ENCODE results near the gene KDM1B.
"Not testable (repeated sequence)": the region's sequence is repeated elsewhere in the genome, so short reads cannot be mapped to it uniquely, and the experiment has no call there.

The KDM1B gene

DNA sequence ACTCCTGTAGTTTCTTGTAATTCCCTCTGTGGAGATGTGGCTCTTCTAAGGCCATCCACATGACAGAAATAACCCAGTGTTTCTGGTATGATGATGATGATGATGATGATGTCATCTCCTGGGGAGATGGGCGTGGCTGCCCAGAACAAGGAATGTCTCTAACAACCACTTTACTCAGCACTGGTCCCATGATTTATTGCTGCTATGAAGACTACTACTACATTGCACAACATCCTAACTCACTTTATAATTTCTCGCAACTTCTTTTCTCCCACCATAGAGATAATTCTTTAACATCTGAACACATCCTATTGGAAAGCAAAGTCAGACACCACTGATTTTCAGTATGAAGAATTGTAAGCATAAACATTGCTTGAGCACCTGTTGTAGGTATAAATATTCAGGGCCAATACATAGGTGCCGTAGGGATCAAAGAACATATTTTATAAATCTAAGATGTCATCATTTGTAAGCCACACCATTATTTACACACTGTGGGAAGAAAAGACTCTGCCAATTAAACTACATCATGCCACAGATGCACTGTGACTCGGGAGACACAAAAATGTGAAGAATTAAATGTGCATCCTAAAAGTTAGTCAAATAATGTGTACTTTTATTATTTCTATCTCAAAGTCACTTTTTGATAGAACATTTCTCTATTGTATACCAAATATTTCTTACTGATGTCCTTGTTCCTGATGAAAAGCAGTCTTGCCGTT is 6.8 kb upstream of the KDM1B start:
- no peak for DNase-seq (ENCODE audit: low read depth)

DNA sequence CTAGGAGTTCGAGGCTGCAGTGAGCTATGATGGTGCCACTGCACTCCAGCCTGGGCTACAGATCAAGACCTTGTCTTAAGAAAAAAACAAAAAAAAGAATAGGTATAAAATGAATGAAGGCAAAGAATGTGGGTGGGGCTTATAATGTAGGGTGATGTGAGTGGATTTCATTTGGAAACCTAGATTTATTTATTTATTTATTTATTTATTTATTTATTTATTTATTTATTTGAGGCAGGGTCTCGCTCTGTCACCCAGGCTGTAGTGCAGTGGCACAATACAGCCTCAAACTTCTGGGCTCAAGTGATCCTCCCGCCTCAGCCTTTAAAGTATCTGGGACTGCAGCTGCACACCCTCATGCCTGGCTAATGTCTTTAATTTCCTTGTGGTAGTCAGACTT is 3.8 kb upstream of the KDM1B start:
- not testable (repeated sequence) for DNase-seq (ENCODE audit: low read depth)

DNA sequence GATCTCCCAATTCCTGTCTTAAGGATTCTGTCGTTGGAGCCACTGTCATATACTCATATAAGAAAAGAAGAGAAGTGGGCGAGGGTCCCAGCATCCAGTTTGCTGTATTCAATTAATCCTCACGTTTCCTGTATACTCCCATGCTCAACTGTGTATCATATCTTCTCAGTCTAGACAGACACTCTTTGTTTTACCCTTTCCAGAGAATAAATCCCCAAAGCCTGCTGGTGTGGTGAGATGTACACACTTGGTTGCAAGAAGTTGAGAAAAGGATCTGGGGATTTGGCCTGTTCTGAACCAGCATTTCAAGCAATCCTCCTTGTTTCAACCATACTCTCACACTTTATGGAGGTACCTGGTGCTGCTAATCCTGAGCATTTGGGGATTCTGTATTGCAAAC is 3.4 kb upstream of the KDM1B start:
- DNase-seq (ENCODE audit: low read depth) = no peak

DNA sequence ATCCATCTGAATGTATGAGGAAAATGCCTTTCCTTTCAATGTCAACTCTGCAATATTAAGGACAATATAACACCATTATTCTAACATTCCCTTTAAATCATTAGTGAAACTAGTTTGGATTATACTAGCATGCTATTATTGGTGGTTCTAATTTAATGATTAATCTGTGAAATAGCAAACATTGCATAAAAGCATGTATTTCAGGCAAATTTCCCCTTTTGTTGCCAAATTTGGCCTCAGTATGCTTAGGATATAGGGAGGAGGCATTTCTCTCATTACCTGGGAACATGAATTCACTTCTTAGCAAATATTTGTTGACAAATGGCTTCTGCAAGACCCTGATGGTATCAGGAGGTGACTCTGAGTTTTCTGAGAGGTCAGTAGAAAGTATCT is 1.9 kb upstream of the KDM1B start:
- no peak for DNase-seq (ENCODE audit: low read depth)

DNA sequence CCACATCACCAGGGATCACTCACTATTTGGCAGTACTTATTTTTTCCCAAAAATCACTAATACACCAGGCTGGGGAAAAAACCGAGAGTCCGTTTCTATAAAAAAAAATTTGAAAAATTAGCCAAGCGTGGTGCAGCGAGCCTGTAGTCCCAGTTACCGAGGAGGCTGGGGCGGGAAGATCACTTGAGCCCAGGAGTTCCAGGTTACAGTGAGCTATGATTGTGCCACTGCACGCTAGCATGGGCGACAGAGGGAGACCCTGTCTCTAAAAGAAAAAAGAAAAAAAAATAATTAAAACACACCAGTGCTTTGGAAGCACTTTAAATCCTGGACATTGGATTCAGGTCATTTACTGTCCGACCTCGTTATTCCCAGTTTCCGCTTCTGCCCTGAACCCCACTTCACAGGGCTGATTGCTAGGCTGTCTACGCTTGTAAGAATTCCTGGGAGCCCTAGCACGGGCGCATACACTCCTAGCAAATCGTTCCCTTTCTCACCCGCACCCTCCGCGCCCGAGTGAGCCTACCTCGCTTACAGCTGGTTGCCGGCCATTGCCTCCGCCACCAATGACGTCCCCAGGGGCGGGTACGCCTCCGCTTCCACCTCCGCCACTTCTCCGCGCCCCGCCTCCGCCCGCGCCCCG is 594 bp upstream of the KDM1B start, which contains the start of gene TPMT:
TPMT (minus strand) TSS at position 571 of the 643 bp plus-strand sequence. CDS start 5,950 bp downstream, outside the sequence.
- DNase-seq (ENCODE audit: low read depth) = no peak

DNA sequence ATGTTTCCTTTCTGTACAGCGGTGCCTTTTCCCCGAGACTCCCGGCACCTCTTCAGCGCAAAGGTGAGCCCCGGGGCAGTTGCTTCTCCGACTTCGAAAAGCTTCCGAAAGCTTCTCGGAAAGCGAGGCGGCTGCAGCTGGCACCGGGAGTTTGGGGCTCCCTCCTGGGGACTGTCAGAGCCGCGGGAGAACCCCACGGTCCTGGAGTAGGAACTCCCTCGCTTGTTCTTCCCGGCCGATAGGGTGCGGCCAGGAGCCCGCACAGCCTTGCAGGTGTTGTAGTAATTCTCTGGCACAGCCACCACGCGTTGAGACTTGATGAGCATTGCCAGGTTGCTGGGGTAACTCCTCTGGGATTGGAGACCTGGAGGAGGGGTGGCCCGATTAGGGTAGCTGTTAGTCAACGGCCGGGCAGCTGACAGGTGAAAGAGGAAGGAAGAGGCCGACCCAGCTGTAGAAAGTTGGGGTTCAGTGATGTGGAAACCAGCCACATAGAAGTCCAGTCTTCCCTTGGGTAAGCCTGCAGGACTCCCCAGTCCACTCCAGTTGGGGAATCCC is 721 bp downstream of the KDM1B start:
- no peak for DNase-seq (ENCODE audit: low read depth)

DNA sequence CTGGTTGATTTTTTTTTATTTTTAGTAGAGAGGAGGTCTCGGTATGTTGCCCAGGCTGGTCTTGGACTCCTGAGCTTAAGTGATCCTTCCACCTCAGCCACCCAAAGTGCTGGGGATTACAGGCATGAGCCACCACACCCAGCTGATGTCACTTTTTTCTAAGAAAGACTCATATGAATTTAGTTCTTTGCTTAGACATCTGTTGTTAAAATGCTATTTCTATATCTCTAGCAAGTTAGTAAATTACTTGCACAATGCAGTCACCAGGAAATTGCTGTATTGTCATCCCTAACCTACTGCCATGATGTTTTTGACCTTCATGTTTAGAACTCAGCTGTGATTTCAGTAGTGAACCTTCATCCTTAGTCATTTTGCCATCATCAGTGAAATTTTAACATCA is 5.7 kb downstream of the KDM1B start:
- DNase-seq (ENCODE audit: low read depth) = no peak

DNA sequence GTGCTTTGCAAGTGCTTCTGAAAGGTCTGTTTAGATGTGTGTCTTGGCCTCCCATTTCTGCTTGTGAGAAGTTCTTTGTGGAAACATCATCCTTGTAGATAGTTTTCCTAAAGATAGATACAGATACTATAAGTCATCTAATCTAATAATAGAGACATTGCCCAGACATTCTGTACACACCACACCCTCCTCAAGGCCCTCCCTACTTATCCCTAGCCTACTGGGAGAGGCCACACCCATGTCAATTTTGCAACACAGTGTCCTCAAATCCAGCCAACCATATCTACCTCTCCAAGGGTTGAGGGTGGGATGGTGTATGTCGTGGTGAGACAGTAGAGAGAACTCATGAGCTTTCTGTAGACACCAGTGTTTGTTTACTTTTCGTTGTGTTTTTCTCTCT is 6.2 kb downstream of the KDM1B start:
- DNase-seq (ENCODE audit: low read depth) = no peak

DNA sequence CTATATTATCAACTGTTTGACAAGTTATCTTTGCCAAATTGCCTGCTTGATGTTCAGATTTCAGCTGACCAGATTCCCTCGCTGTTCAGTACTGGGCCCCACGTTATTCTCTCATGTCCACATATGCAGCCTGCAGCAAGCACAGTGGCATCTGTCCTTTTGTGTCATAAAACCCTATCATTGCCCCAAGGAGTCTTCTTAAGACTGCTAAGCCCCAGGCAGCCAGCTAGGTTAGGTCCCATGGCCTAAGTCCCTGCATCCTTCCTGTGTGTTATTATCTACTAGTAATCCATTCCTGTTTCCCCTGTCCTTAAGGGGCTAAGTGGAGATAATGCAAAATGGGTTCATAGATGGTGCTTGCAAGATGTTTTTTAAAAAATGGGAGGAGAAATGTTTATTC is 7.2 kb downstream of the KDM1B start:
- no peak for DNase-seq (ENCODE audit: low read depth)

DNA sequence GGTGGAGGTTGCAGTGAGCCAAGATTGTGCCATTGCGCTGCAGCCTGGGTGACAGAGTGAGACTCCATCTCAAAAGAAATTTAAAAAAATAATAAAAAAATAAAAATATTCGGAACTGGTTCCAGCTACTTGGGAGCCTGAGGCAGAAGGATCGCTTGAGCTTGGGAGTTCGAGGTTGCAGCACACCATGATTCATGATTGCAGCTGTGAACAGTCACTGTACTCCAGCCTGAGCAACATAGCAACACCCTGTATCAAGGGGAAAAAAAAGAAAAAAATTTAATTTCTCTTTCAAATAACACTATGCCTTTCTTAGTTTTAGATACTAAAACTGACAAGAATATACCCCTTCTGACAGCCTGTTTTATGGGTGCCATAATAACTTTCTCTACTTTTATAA is 10.5 kb downstream of the KDM1B start:
- no peak for DNase-seq (ENCODE audit: low read depth)

DNA sequence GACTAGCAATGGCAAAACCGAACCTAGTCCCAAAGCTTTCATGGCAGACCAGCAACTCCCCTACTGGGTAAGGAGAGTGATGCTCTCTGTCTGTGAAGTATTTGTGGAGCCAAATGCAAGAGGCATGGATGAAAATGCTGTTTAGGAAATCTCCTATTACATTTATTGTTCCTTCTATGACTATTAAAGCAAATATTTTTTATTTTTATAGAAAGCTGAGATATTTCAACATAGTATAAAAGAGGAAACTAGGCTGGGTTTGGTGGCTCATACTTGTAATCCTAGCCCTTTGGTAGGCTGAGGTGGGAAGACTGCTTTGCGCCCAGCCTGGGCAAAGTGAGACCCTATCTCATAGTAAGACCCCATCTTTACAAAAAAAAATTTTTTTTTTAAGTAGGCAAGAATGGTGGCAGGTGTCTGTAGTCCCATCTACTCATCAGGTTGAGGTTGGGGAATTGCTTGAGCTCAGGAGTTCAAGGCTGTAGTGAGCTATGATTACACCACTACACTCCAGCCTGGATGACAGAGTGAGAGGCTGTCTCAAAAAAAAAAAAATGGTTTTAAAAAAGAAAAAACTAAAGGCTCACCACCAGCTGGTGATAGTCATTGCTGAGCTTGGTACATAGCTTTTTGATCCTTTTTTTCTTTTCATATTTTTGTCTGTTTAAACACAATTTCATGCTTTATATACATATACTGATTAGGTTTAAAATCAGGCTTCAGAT is 11.3 kb downstream of the KDM1B start:
- DNase-seq (ENCODE audit: low read depth) = no peak

DNA sequence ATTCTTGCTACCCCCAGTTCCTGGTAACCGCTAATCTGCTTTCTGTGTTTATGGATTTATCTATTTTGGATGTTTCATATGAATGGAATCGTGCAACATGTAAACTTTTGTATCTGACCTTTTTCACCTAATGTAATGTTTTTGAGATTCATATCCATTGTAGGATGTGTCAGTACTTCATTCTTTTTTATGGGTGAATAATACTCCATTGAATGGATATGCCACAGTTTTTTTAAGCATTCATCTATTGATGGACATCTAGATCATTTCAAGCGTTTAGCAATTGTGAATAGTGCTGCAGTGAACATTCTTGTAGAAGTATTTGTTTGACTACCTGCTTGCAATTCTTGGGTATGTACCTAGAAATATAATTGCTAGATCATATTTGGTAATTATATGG is 13.0 kb downstream of the KDM1B start:
- no peak for DNase-seq (ENCODE audit: low read depth)

DNA sequence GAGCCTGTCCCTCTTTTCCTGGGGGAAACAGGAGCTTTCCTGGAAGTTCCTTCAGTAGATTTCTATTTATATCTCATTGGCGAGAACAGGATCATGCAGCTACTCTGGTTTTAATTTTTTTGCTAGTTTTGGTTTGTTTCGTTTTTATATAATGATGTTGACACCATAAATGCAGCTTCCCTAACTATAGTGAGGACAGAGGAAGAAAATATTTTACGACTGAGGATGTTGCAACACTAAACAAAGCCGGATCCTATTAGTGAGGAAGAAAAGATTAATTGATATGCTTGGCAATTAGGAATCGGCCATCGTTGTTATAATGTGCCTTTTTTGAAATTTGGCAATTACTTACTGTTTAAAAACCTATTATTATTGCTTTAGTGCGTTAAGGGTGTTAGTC is 16.6 kb downstream of the KDM1B start:
- no peak for DNase-seq (ENCODE audit: low read depth)

DNA sequence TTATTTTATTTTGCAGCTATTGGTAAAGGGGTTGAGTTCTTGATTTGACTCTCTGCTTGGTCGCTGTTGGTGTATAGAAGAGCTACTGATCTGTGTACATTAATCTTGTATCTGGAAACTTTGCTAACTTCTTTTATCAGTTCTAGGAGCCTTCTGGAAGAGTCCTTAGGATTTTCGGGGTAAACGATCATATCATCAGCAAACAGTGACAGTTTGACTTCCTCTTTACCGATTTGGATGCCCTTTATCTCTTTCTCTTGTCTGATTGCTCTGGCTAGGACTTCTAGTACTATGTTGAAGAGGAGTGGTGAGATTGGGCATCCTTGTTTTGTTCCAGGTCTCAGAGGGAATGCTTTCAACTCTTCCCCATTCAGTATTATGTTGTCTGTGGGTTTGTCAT is 21.0 kb downstream of the KDM1B start:
- not testable (repeated sequence) for DNase-seq (ENCODE audit: low read depth)

DNA sequence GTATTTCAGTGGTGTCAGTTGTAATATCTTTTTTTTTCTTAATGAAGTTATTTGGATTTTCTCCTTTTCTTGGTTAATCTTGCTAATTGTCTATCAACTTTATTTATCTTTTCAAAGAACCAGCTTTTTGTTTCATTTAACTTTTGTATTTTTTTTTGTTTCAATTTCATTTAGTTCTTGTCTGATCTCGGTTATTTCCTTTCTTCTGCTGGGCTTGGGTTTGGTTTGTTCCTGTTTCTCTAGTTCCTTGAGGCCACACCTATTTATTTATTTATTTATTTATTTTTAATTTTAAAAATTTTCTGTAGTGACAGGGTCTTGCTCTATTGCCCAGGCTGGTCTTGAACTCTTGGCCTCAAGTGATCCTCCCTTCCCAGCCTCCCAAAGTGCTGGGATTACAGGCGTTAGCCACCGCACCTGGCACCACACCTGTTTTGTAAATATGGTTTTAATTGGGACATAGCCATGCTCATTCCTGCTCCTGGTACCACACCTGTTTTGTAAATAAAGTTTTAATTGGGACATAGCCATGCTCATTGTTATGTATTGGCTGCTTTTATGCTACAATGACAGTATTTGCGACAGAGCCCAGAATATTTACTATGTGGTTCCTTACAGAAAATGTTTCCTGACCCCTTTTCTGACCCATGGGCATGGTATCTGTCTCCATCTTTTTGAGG is 22.2 kb downstream of the KDM1B start:
- DNase-seq (ENCODE audit: low read depth) = no peak

DNA sequence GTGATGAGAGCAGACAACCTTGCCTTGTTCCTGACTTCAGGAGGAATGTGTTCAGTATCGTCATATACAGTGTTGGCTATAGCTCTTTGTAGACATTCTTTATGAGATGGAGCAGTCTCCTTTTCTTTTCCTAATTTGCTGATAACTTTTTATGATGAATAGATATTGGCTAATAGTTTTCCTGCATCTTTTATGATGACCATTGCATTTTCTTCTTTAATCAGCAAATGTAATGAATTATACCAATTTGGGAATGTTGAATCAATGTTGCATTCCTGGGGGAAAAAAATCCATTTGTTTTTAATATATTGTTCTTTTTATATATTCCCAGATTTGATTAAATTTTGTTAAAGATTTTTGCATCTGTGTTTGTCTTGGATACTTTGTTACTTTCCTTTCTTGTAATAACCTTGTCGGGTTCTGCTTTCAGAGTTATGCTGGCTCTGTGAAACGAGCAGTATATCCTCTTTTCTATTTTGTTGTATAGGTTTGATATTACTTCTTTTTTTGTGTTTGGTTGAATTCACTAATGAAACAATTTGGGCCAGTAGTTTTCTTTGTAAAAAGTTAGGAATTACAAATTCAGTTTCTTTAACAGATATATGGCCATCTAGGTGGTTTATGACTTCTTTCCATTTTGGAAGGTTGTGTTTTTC is 23.9 kb downstream of the KDM1B start:
- DNase-seq (ENCODE audit: low read depth) = no peak

DNA sequence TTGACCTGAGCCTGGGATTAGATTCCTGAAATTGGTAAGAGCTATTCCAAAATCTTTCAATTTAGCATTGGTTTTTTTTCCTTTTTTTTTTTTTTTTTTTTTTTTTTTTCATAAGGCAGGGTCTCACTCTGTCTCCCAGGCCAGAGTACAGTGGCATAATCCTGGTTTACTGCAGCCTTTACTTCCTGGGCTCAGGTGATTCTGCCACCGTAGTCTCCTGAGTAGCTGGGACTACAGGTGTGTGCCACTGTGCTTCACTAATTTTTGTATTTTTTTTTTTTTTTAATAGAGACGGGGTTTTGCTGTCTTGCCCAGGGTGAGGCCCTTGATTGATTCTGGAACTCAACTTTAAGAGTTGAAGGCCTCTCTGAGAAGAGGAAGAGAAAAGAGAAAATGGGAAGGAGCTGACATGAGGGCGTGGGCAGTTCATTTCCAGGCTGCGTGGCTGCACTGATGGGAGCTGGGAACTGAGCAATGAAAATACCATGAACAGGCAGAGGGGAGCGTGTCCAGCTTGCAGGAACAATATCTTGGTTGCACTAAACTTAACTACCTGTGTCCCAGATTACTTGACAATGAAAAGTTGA is 24.6 kb downstream of the KDM1B start:
- DNase-seq (ENCODE audit: low read depth) = no peak

DNA sequence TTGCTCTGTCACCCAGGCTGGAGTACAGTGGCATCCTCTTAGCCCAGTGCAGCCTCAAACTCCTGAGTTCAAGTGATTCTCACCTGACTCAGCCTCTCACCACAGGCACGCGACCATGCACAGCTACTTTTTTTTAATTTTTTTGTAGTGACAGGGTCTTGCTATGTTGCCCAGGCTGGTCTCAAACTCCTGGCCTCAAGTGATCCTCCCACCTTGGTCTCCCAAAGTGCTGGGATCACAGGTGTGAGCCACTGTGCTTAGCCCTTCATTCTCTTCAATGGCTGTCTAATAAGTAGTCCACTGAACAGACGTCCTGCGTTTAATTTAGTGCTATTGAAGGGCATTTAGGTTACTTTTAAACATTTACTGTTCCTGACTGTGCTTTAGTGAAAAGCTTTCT is 27.3 kb downstream of the KDM1B start:
- no peak for DNase-seq (ENCODE audit: low read depth)

DNA sequence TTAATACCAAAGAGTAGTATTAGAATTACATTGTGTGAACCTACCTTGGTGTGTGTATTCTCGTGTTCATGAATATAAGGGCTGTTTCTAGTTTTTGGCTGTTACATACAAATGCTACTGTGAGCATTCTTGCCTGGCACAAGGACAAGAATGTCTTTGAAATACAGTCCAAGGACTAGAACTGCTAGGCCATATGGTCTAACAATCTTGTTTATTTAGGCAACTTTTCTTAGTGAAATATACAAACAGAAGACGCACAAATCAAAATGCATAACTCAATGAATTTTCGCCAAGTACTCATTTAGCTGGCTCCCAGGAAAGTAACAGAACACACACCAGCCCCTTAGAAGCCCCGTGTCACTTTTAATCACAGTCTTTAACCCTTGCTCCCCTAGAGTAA is 28.5 kb downstream of the KDM1B start:
- DNase-seq (ENCODE audit: low read depth) = peak; percentile 5

DNA sequence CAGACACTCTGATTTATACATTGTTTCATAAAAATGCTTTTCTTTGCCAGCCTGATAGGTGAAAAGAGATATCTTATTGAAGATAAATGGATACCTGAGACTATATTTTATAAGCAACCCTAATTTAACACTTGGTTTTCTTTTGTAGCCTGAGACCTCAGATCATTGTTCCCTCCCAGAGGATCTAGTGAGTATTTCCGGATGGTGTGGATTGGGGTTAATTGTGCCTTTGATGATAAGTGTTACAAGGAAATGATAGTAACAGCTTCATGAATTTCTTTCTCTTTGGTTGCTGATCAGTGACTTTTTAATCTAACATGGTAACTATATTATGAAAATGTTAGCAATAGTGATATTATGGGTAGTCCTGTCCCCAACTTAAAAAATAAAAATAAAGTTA is 30.4 kb downstream of the KDM1B start:
- no peak for DNase-seq (ENCODE audit: low read depth)

DNA sequence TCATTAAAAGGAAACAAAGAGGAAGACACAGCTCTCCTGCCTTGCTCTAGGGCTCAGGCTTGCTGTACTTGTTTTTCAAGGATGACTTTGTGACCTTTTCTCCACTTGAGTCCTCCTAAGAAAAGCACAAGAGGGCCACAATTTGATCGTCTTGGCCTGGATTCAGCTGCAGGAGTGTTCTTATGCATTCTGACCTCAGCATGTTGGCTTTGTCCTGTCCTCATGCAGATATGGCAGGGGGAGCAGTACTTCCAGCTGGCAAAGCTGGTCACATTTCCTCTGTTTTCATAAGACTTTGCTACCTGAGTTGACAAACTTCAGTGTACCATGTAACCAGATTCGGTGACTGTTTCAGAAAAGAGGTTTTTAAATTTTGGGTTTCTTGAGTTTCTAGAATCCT is 30.8 kb downstream of the KDM1B start:
- no peak for DNase-seq (ENCODE audit: low read depth)
